ENCODE data around the gene OSBPL2.

Gene OSBPL2

DNA sequence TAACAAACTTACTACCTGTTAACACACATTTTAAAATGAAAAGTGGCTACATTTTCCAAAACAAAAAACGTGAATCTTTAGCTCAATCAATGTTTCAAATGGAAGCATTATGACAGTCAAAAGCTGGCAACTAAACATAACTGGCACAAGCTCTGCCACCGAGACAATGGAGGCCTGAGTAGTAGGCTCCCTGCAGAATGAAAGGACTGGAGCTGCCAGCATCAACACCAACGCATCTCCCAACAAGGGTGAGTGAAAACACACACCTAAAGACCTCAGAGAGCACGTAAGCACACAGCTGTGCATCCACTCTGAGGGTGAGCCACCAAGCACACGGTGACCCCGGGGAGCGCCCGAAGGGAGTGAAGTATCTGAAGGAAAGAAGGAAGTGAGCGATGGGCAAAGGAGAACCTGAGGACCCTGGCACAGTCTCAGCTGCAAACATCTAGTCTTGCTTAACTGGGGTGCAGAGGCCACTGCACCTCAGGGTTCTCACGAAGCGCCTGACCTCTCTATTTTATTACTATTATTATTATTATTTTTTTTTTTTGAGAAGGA, 62.9 kb downstream of the OSBPL2 start:
- peaks cover 19% of the 10 kb centered on the region for H3K4me1 ChIP-seq (ENCODE audit: control insufficient read depth, insufficient read depth, low read length)
- no peak overlapping the region for H3K4me2 ChIP-seq (ENCODE audit: low read length)
- peaks cover 23% of the 10 kb centered on the region for H3K36me3 ChIP-seq (ENCODE audit: insufficient read depth, low read length)
- H3K27me3 ChIP-seq (ENCODE audit: control insufficient read depth, insufficient read depth, low read length) = no peaks in the 10 kb centered on the region
- no peaks in the 10 kb centered on the region for H3K9me3 ChIP-seq (replicated peaks; ENCODE audit: low read length)
- no peak overlapping the region for H3K9ac ChIP-seq (ENCODE audit: low read depth, low read length)
- no peak overlapping the region for H3K4me3 ChIP-seq (ENCODE audit: low read length)

GRCh38 chr20:62301773-62302340, 63.5 kb downstream of the OSBPL2 start:
- H3K9ac ChIP-seq (ENCODE audit: low read depth, low read length) = peak overlapping the region; percentile 99
- H3K4me2 ChIP-seq (ENCODE audit: low read length) = peak overlapping the region; percentile 100
- peaks cover 19% of the 10 kb centered on the region for H3K4me1 ChIP-seq (ENCODE audit: control insufficient read depth, insufficient read depth, low read length)
- no peaks in the 10 kb centered on the region for H3K27me3 ChIP-seq (ENCODE audit: control insufficient read depth, insufficient read depth, low read length)
- H3K9me3 ChIP-seq (replicated peaks; ENCODE audit: low read length) = no peaks in the 10 kb centered on the region
- peaks cover 30% of the 10 kb centered on the region for H3K36me3 ChIP-seq (ENCODE audit: insufficient read depth, low read length)
- peak overlapping the region; percentile 96 for H3K4me3 ChIP-seq (ENCODE audit: low read length)

- Histone ChIP-seq H3K27me3 (ENCODE audit: control insufficient read depth, insufficient read depth, low read length) (no peaks in the 10 kb centered on the region), H3K4me2 (ENCODE audit: low read length) (peak within 1 kb of the TSS; percentile 100), H3K36me3 (ENCODE audit: insufficient read depth, low read length) (peaks cover 35% of the 10 kb centered on the region), H3K9me3 (replicated peaks; ENCODE audit: low read length) (no peaks in the 10 kb centered on the region), H3K4me1 (ENCODE audit: control insufficient read depth, insufficient read depth, low read length) (peaks cover 19% of the 10 kb centered on the region), H3K4me3 (ENCODE audit: low read length) (peak within 1 kb of the TSS; percentile 98), H3K9ac (ENCODE audit: low read depth, low read length) (peak within 1 kb of the TSS; percentile 99)
Measured at GRCh38 chr20:62302341-62303061, 64.2 kb downstream of the OSBPL2 start, which contains the start of gene ADRM1. TSS of gene ADRM1 (plus strand) at chr20:62302997. CDS start at chr20:62303569, 572 bp downstream.

- H3K4me3 ChIP-seq (ENCODE audit: low read length) = peak overlapping the region; percentile 98
- peaks cover 19% of the 10 kb centered on the region for H3K4me1 ChIP-seq (ENCODE audit: control insufficient read depth, insufficient read depth, low read length)
- peaks cover 40% of the 10 kb centered on the region for H3K36me3 ChIP-seq (ENCODE audit: insufficient read depth, low read length)
- H3K4me2 ChIP-seq (ENCODE audit: low read length) = peak overlapping the region; percentile 97
- H3K9me3 ChIP-seq (replicated peaks; ENCODE audit: low read length) = no peaks in the 10 kb centered on the region
- peak overlapping the region; percentile 92 for H3K9ac ChIP-seq (ENCODE audit: low read depth, low read length)
- H3K27me3 ChIP-seq (ENCODE audit: control insufficient read depth, insufficient read depth, low read length) = no peaks in the 10 kb centered on the region
Measured at GRCh38 chr20:62303062-62303339, 64.7 kb downstream of the OSBPL2 start.

- peak overlapping the region; percentile 98 for H3K4me3 ChIP-seq (ENCODE audit: low read length)
- peak overlapping the region; percentile 92 for H3K9ac ChIP-seq (ENCODE audit: low read depth, low read length)
- peaks cover 46% of the 10 kb centered on the region for H3K36me3 ChIP-seq (ENCODE audit: insufficient read depth, low read length)
Measured at GRCh38 chr20:62303340-62304226, 65.3 kb downstream of the OSBPL2 start.

GRCh38 chr20:62304331-62305148, 66.2 kb downstream of the OSBPL2 start:
- H3K27me3 ChIP-seq (ENCODE audit: control insufficient read depth, insufficient read depth, low read length) = no peaks in the 10 kb centered on the region
- peak overlapping the region; percentile 98 for H3K4me3 ChIP-seq (ENCODE audit: low read length)
- H3K36me3 ChIP-seq (ENCODE audit: insufficient read depth, low read length) = peaks cover 53% of the 10 kb centered on the region
- no peaks in the 10 kb centered on the region for H3K9me3 ChIP-seq (replicated peaks; ENCODE audit: low read length)
- peak overlapping the region; percentile 97 for H3K4me2 ChIP-seq (ENCODE audit: low read length)
- peaks cover 19% of the 10 kb centered on the region for H3K4me1 ChIP-seq (ENCODE audit: control insufficient read depth, insufficient read depth, low read length)
- peak overlapping the region; percentile 92 for H3K9ac ChIP-seq (ENCODE audit: low read depth, low read length)

More at GRCh38 chr20:62303340-62304226, 65.3 kb downstream of the OSBPL2 start:
- no peaks in the 10 kb centered on the region for H3K27me3 ChIP-seq (ENCODE audit: control insufficient read depth, insufficient read depth, low read length)
- no peaks in the 10 kb centered on the region for H3K9me3 ChIP-seq (replicated peaks; ENCODE audit: low read length)
- peaks cover 19% of the 10 kb centered on the region for H3K4me1 ChIP-seq (ENCODE audit: control insufficient read depth, insufficient read depth, low read length)
- peak overlapping the region; percentile 97 for H3K4me2 ChIP-seq (ENCODE audit: low read length)

DNA sequence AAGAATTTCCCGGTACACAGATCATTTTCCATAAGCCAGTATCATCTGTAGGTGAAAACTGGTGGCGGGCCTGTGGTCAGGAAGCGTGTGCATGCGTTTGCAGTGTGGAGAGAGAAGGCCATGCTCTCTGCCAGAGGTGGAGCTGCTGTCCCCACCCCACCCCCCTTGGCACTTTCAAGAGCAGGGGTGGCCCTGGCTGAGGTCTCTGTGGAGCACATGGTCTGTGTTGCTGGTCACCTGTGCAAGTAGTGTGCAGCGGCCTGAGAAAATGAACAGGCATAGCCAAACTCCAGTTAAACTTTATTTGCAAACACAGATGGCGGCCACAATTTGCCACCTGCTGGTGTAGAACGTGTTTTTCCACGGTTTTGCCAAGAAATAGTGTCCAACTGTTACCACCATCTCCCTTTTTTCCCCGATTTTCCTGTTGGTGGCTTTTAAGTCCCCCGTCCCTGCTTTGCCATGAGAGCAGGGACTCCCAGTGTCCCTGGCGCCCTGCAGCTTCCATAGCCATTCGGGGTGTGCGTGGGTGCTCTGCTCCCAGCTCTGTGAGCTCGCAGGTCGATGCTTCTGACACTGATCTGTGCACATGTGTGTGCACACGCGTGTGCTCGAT, 66.9 kb downstream of the OSBPL2 start:
- Histone ChIP-seq H3K27me3 (ENCODE audit: control insufficient read depth, insufficient read depth, low read length) (no peaks in the 10 kb centered on the region), H3K9me3 (replicated peaks; ENCODE audit: low read length) (no peaks in the 10 kb centered on the region), H3K9ac (ENCODE audit: low read depth, low read length) (peak overlapping the region; percentile 92), H3K4me3 (ENCODE audit: low read length) (peak overlapping the region; percentile 98), H3K36me3 (ENCODE audit: insufficient read depth, low read length) (peaks cover 53% of the 10 kb centered on the region), H3K4me1 (ENCODE audit: control insufficient read depth, insufficient read depth, low read length) (peaks cover 19% of the 10 kb centered on the region), H3K4me2 (ENCODE audit: low read length) (peak overlapping the region; percentile 97)

GRCh38 chr20:62305765-62306413, 67.6 kb downstream of the OSBPL2 start:
- no peak overlapping the region for H3K9ac ChIP-seq (ENCODE audit: low read depth, low read length)
- peak overlapping the region; percentile 97 for H3K4me2 ChIP-seq (ENCODE audit: low read length)
- H3K9me3 ChIP-seq (replicated peaks; ENCODE audit: low read length) = no peaks in the 10 kb centered on the region
- H3K36me3 ChIP-seq (ENCODE audit: insufficient read depth, low read length) = peaks cover 53% of the 10 kb centered on the region
- H3K4me1 ChIP-seq (ENCODE audit: control insufficient read depth, insufficient read depth, low read length) = peaks cover 19% of the 10 kb centered on the region
- peak overlapping the region; percentile 98 for H3K4me3 ChIP-seq (ENCODE audit: low read length)
- no peaks in the 10 kb centered on the region for H3K27me3 ChIP-seq (ENCODE audit: control insufficient read depth, insufficient read depth, low read length)

DNA sequence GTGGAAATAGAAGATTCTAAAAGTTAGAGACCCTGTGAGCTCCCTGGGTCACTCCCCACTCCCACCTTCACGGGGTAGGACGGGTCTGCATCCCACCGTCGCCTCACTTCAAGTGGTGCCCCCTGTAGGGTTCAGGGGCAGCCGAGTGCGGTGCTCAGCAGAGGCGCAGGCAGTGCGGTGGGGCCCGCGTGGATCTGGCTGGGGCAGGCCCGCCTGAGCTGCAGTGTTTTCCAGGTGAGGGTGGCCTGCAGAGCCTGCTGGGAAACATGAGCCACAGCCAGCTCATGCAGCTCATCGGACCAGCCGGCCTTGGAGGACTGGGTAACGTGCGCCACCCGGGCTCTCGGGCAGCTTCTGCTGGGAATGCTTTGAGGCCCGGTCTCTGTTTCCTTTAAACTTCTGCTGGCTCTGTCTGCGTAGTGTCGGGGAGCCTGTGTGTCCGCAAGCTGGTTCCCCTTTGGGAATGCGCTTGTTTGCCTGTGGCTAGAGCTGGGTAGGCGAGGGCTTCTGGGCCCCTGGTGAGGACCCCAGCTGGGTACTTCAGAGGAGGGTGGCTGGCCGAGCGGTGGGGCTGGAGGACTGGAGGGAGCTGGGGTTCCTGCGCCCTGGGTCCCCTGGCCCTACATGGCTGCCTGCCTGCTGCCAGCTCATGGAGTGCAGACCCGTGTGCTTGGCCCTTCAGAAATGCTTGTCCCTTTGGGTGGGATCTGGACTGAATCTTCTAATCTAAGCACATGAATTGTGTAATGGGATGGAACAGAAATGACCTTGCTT, 68.3 kb downstream of the OSBPL2 start:
- Histone ChIP-seq H3K4me1 (ENCODE audit: control insufficient read depth, insufficient read depth, low read length) (peaks cover 19% of the 10 kb centered on the region), H3K9me3 (replicated peaks; ENCODE audit: low read length) (no peaks in the 10 kb centered on the region), H3K4me3 (ENCODE audit: low read length) (no peak overlapping the region), H3K27me3 (ENCODE audit: control insufficient read depth, insufficient read depth, low read length) (no peaks in the 10 kb centered on the region), H3K36me3 (ENCODE audit: insufficient read depth, low read length) (peaks cover 53% of the 10 kb centered on the region), H3K4me2 (ENCODE audit: low read length) (no peak overlapping the region), H3K9ac (ENCODE audit: low read depth, low read length) (no peak overlapping the region)

All from skeletal muscle satellite cell (primary cell).